ENCODE results near the gene SEC31B.

DNA sequence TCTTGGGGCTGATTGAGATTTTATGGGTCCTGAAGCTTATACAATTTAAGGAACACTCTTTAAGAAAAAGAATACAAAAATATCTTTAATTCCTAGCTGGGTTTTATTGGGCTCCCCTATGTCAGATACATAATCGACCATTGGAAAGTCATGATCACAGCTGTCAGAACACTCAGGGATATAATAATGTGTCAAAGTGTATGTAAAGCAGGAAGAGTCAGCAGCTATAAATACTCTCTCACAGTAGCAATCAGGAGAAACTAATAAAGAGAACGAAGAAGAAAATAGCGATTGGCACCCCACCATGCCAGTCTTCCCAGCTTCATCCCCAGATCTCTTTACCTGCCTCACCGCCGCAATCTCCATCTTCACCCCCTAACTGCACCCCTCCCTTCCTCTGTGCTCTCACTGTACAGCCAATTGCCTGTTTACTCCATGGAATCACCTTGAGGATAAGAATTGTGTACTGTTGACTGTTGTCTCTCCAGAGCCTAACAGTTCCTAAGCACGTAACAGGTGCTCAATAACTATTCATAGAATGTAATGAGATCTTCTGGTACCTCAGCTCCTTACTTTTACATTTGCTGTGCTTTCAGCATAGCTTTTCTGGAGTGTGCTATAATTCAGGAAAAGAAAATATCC, 80.9 kb downstream of the SEC31B start:
- TF ChIP-seq POLR2A (IDR thresholded peaks at IDR 0.05) (no peak), CTCF (IDR thresholded peaks at IDR 0.05) (no peak)
